HCT116 (cell line): ENCODE results near the gene EHBP1.
A peak's percentile ranks its signal among the peaks of the same experiment; 100 is the strongest.

Experiments used
- POLR2A ChIP-seq: IDR thresholded peaks from 2 replicates; pipeline ENCODE4 v1.7.0; 2011; ENCODE audit warnings: borderline replicate concordance; ENCODE audit not compliant: insufficient read depth, insufficient read length; ENCODE audit errors: extremely low read depth
- YY1 ChIP-seq: IDR thresholded peaks from 2 replicates; pipeline ENCODE4 v1.6.1; 2011; ENCODE audit warnings: low read length, low read depth, moderate library complexity, mild to moderate bottlenecking; ENCODE audit not compliant: insufficient replicate concordance; ENCODE audit errors: extremely low read depth
- TF ChIP-seq, protein P1 (sequence below), 3 experiments: fragments of 200-600 bp in 1 of 3; sonication (generic) in 1 of 3; IDR thresholded peaks in 2 of 3; conservative IDR thresholded peaks in 1 of 3; 2 replicates each; pipeline ENCODE4 v1.5.1; 2012 to 2017; ENCODE audit warnings: low read depth in 2 of 3, low read length in 2 of 3, antibody characterized with exemption in 1 of 3, borderline replicate concordance in 1 of 3, control low read depth in 1 of 3, mild to moderate bottlenecking in 1 of 3, mixed read lengths in 1 of 3, mixed run types in 1 of 3, moderate library complexity in 1 of 3; ENCODE audit not compliant: insufficient read depth in 1 of 3

DNA sequence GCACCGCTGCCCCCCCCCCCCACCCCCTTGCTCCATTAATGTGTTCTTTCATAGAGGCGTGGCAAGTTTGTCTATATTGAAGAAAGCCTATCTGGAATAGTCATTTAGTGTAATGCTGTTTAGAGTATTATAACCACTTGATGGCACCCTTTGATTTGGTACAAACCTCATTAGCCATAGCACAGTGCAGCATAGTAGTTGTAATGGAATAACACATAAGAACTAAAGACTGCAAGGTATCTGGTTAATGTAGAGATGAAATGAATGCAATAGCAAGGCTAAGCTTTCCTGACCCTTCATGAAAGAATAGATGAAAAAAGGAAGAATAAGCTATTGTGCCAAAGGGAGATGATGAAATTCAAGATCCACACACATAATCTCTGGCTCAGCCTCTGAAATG, 81.9 kb downstream of the EHBP1 start:
- TF ChIP-seq YY1 (no peak), POLR2A (no peak)
- TF ChIP-seq, protein P1, sequence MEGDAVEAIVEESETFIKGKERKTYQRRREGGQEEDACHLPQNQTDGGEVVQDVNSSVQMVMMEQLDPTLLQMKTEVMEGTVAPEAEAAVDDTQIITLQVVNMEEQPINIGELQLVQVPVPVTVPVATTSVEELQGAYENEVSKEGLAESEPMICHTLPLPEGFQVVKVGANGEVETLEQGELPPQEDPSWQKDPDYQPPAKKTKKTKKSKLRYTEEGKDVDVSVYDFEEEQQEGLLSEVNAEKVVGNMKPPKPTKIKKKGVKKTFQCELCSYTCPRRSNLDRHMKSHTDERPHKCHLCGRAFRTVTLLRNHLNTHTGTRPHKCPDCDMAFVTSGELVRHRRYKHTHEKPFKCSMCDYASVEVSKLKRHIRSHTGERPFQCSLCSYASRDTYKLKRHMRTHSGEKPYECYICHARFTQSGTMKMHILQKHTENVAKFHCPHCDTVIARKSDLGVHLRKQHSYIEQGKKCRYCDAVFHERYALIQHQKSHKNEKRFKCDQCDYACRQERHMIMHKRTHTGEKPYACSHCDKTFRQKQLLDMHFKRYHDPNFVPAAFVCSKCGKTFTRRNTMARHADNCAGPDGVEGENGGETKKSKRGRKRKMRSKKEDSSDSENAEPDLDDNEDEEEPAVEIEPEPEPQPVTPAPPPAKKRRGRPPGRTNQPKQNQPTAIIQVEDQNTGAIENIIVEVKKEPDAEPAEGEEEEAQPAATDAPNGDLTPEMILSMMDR (IDR thresholded peaks at IDR 0.05 in 2 of 3, conservative IDR thresholded peaks at IDR 0.05 in 1 of 3; ENCODE audit: borderline replicate concordance in 1 of 3, insufficient read depth in 1 of 3, low read depth in 2 of 3, low read length in 2 of 3): peak in 2 of 3 experiments; percentile 32 to 42; a peak in 3 of 6 replicates
